ENCODE results near the gene ITIH5.

DNA sequence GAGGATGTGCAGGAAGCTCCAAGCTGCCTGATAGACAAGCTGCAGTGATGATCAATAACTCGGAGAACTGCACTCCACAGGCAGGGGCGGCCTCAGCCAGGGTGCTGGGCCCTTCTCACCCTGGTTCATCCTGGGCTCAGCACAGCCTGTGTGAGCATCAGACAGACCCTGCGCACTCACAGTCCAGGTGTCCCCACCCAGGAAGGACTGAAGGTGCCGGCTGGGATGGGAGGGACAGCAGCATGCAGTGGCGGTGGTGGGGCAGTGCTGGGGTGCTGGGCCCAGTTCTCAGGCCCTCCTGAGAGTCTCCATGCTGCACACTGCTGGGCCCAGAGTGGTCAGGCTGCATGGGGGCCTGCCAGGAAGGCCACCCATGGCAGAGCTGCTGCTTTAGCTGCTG is 74.1 kb downstream of the ITIH5 start:
- TF ChIP-seq, protein P1, sequence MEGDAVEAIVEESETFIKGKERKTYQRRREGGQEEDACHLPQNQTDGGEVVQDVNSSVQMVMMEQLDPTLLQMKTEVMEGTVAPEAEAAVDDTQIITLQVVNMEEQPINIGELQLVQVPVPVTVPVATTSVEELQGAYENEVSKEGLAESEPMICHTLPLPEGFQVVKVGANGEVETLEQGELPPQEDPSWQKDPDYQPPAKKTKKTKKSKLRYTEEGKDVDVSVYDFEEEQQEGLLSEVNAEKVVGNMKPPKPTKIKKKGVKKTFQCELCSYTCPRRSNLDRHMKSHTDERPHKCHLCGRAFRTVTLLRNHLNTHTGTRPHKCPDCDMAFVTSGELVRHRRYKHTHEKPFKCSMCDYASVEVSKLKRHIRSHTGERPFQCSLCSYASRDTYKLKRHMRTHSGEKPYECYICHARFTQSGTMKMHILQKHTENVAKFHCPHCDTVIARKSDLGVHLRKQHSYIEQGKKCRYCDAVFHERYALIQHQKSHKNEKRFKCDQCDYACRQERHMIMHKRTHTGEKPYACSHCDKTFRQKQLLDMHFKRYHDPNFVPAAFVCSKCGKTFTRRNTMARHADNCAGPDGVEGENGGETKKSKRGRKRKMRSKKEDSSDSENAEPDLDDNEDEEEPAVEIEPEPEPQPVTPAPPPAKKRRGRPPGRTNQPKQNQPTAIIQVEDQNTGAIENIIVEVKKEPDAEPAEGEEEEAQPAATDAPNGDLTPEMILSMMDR (IDR thresholded peaks at IDR 0.05; ENCODE audit: insufficient read depth, low read depth, low read length), result no peak
- no peak for TF ChIP-seq EZH2 (IDR thresholded peaks at IDR 0.05; ENCODE audit: insufficient read depth, low read length)
